K562 (cell line): ENCODE data around the gene RGS8. TPM values are rescaled to one million over a fixed set of nuclear protein-coding genes. Genes with fewer than 3 reads are reported as not detected.

ENCODE experiments used
- ATAC-seq: fragments of 200-7000 bp; cut with Tn5 transposase; 3 replicates; pipeline ENCODE4 v1.9.1; 2020; ENCODE audit warnings: moderate library complexity
- BruUV-seq: library from RNA; stranded (reverse); fragments of 400-500 nt; replicated peaks from 2 replicates; lab custom pipeline; 2021; lab: Mats Ljungman, UMichigan
- CTCF ChIA-PET: fragments of 300-600 bp; formaldehyde crosslinking; extraction: SDS; loops from one replicate; lab custom pipeline; 2021; ENCODE audit warnings: low intra/inter-chr PET ratio; lab: Yijun Ruan, JAX
- POLR2A ChIA-PET: fragments of 300-600, 350-650 bp; sonication (Branson Sonifier 250); formaldehyde crosslinking; extraction: SDS; loops from one replicate; lab custom pipeline; 2021; ENCODE audit warnings: antibody characterized with exemption, inconsistent platforms; lab: Yijun Ruan, JAX
- DNase-seq, 4 experiments: peaks; one replicate each; pipeline versions ENCODE4 v3.0.0 to v3.0.0-alpha.2; 2011 to 2018; ENCODE audit warnings: low spot score in 3 of 4, mixed read lengths in 3 of 4; ENCODE audit errors: extremely low read depth in 1 of 4
- FAIRE-seq: peaks from 2 replicates; lab custom pipeline; 2011; peaks lifted over from hg19 to GRCh38; lab: Jason Lieb, UNC
- H2AFZ ChIP-seq: 2 replicates; pipeline ENCODE4 v1.6.0; 2011; ENCODE audit warnings: low read depth, low read length, control low read depth, inconsistent platforms
- H3K27ac ChIP-seq: fragments of 200-600 bp; 3 replicates; pipeline ENCODE4 v1.8.0; 2011; ENCODE audit warnings: low read depth, mild to moderate bottlenecking, control low read depth, inconsistent platforms, low read length, moderate library complexity, mixed read lengths; ENCODE audit errors: extremely low read depth
- H3K27me3 ChIP-seq, 2 experiments: fragments of 300-600 bp in 1 of 2; 2 replicates in 1 of 2; 3 replicates in 1 of 2; pipeline versions ENCODE4 v1.6.0 to v1.8.0; 2011; ENCODE audit warnings: inconsistent platforms in 2 of 2, low read length in 2 of 2, mild to moderate bottlenecking in 1 of 2, mixed read lengths in 1 of 2, moderate library complexity in 1 of 2; ENCODE audit not compliant: control insufficient read depth in 2 of 2, insufficient read depth in 2 of 2
- H3K36me3 ChIP-seq: fragments of 300-600 bp; 3 replicates; pipeline ENCODE4 v1.8.0; 2011; ENCODE audit warnings: mild to moderate bottlenecking, low read length, inconsistent platforms; ENCODE audit not compliant: control insufficient read depth, insufficient read depth
- H3K4me1 ChIP-seq, 2 experiments: fragments of 200-600 bp in 1 of 2; replicated peaks in 1 of 2; 2 replicates in 1 of 2; 3 replicates in 1 of 2; pipeline versions ENCODE4 v1.5.1 to v1.8.0; 2011; ENCODE audit warnings: inconsistent platforms in 2 of 2, low read length in 2 of 2, mild to moderate bottlenecking in 1 of 2, mixed read lengths in 1 of 2, moderate library complexity in 1 of 2; ENCODE audit not compliant: control insufficient read depth in 2 of 2, insufficient read depth in 2 of 2
- H3K4me2 ChIP-seq: 2 replicates; pipeline ENCODE4 v1.6.1; 2011; ENCODE audit warnings: low read length, control low read depth, inconsistent platforms, mixed read lengths; ENCODE audit not compliant: insufficient read depth
- H3K4me3 ChIP-seq: fragments of 200-600 bp; sonication (generic), shearing (Covaris generic); 2 replicates; pipeline ENCODE4 v1.5.1; 2016; ENCODE audit warnings: control low read depth, inconsistent platforms
- H3K79me2 ChIP-seq: fragments of 200-600 bp; 3 replicates; pipeline ENCODE4 v1.8.0; 2011; ENCODE audit warnings: low read length, inconsistent platforms; ENCODE audit not compliant: control insufficient read depth, insufficient read depth
- H3K9ac ChIP-seq, 2 experiments: 2 replicates each; pipeline versions ENCODE4 v1.6.0 to v1.6.1; 2011; ENCODE audit warnings: low read depth in 2 of 2, low read length in 2 of 2, control low read depth in 1 of 2, inconsistent platforms in 1 of 2, mild to moderate bottlenecking in 1 of 2, mixed read lengths in 1 of 2; ENCODE audit not compliant: insufficient read depth in 1 of 2
- H3K9me1 ChIP-seq: one replicate; pipeline ENCODE4 v1.6.0; 2011; ENCODE audit warnings: inconsistent platforms, mild to moderate bottlenecking, low read length, moderate library complexity; ENCODE audit not compliant: control insufficient read depth, insufficient read depth
- H3K9me3 ChIP-seq: replicated peaks from 2 replicates; pipeline ENCODE4 v1.5.1; 2011; ENCODE audit warnings: low read depth, low read length, inconsistent platforms; ENCODE audit not compliant: control insufficient read depth, insufficient read depth
- H4K20me1 ChIP-seq: replicated peaks from 2 replicates; pipeline ENCODE4 v1.6.1; 2011; ENCODE audit warnings: low read length, inconsistent platforms, mixed read lengths; ENCODE audit not compliant: control insufficient read depth, insufficient read depth
- COPS2 ChIP-seq: fragments of 450-650 bp; conservative IDR thresholded peaks from 2 replicates; pipeline ENCODE4 v1.6.1; 2016; ENCODE audit warnings: mild to moderate bottlenecking, moderate library complexity
- FOXJ2 ChIP-seq: fragments of 200-800 bp; sonication (Bioruptor generic); IDR thresholded peaks from 2 replicates; pipeline ENCODE4 v1.6.1; 2016; ENCODE audit warnings: missing genetic modification characterization, missing compliant biosample characterization
- ILF3 ChIP-seq: fragments of 450-650 bp; IDR thresholded peaks from 2 replicates; pipeline ENCODE4 v1.6.1; 2018; ENCODE audit warnings: antibody characterized with exemption, mild to moderate bottlenecking, moderate library complexity, borderline replicate concordance
- NFIC ChIP-seq: fragments of 450-650 bp; IDR thresholded peaks from 2 replicates; pipeline ENCODE4 v1.6.1; 2017; ENCODE audit warnings: mild to moderate bottlenecking, inconsistent platforms
- RB1 ChIP-seq: fragments of 450-650 bp; IDR thresholded peaks from 2 replicates; pipeline ENCODE4 v1.6.1; 2017; ENCODE audit warnings: low read depth, mild to moderate bottlenecking
- SNIP1 ChIP-seq: fragments of 450-650 bp; IDR thresholded peaks from 2 replicates; pipeline ENCODE4 v1.7.1; 2017; ENCODE audit warnings: low read depth, mild to moderate bottlenecking
- SRF ChIP-seq, 2 experiments: fragments of 250-450, 450-650 bp in 1 of 2; sonication (Bioruptor Pico) in 1 of 2; sonication (generic) in 1 of 2; formaldehyde crosslinking; IDR thresholded peaks; 2 replicates each; pipeline versions ENCODE4 v1.5.0 to v1.5.1; 2020 to 2022; ENCODE audit warnings: mild to moderate bottlenecking in 1 of 2, missing genetic modification reagents in 1 of 2
- ZBTB8A ChIP-seq: fragments of 450-650 bp; IDR thresholded peaks from 2 replicates; pipeline ENCODE4 v1.6.1; 2018; ENCODE audit warnings: mild to moderate bottlenecking, moderate library complexity; ENCODE audit not compliant: partially characterized antibody
- ZFP36 ChIP-seq: fragments of 150-350 bp; IDR thresholded peaks from 2 replicates; pipeline ENCODE4 v1.6.1; 2018; ENCODE audit warnings: low read length, low read depth; ENCODE audit not compliant: partially characterized antibody
- ZNF133 ChIP-seq: fragments of 250-450 bp; sonication (Bioruptor Pico); IDR thresholded peaks from 2 replicates; pipeline ENCODE4 v1.4.0; 2020; ENCODE audit warnings: mild to moderate bottlenecking
- ZNF75A ChIP-seq: fragments of 450-650 bp; formaldehyde crosslinking; IDR thresholded peaks from 2 replicates; pipeline ENCODE4 v1.4.0; 2020; ENCODE audit warnings: mild to moderate bottlenecking
- in situ Hi-C: fragments of 300-500 bp; cut with MboI; formaldehyde crosslinking; loops from 4 replicates; pipeline ENCODE4 v1.15.0; 2018; ENCODE audit warnings: inconsistent platforms, mixed read lengths
- intact Hi-C: fragments of 100-400 bp; cut with micrococcal nuclease; formaldehyde crosslinking; loops from 2 replicates; pipeline ENCODE4 v1.14.2; 2022
- polyA plus RNA-seq, 8 experiments: library from polyadenylated mRNA; depleted of rRNA in 4 of 8; stranded (reverse) in 5 of 8; unstranded in 3 of 8; fragments of >200 nt; fragmentation: Nextera tagmentation in 2 of 8; fragmentation: Illumina TruSeq in 1 of 8; extraction: Ambion mirVana in 2 of 8; extraction: Trizol in 1 of 8; gene quantifications; 2 replicates each; pipeline versions ENCODE4 v1.2.1 to v1.2.3, GENCODE V29; 2011 to 2014; ENCODE audit warnings: inconsistent platforms in 1 of 8, missing spikeins in 1 of 8
- total RNA-seq, 7 experiments: library from RNA; depleted of rRNA in 6 of 7; stranded (reverse); fragments of >200 nt in 6 of 7; fragmentation: Illumina TruSeq in 2 of 7; extraction: Trizol in 2 of 7; gene quantifications; 2 replicates each; pipeline versions ENCODE4 v1.2.1 to v1.2.3, GENCODE V29; 2011 to 2021; ENCODE audit warnings: low replicate concordance in 1 of 7

Gene RGS8
- total and polyA plus RNA-seq, 9 of the 15 experiments (the other 6 are each of a cell fraction or from before 2014, with no cell fraction given), result not detected

GRCh38 chr1:182688436-182689205 is 4.2 kb upstream of the RGS8 start (continued):
- TF ChIP-seq FOXJ2 (tag), result 0 out of 2 replicates have a peak, but pooled peaks have one; percentile 21
- TF ChIP-seq, all 486 proteins: peak for 3

GRCh38 chr1:182687361-182687760 is 3.0 kb upstream of the RGS8 start:
- Histone ChIP-seq H3K27ac (no peak overlapping the region), H3K36me3 (no peaks in the 10 kb centered on the region), H3K9me1 (no peaks in the 10 kb centered on the region), H3K4me2 (no peak overlapping the region), H3K9ac (no peak overlapping the region), H3K9me3 (no peaks in the 10 kb centered on the region; the same call in 1 of the 2 replicates), H3K4me3 (no peak overlapping the region), H2AFZ (no peak overlapping the region), H3K27me3 (peaks cover 4 to 20% of the 10 kb centered on the region in 2 experiments; a peak in 4 of 5 replicates), H3K79me2 (no peaks in the 10 kb centered on the region), H3K4me1 (no peaks in the 10 kb centered on the region), H4K20me1 (no peaks in the 10 kb centered on the region; the same call in 1 of the 2 replicates)
- no peak for TF ChIP-seq COPS2
- no peak for TF ChIP-seq SRF (CRISPR knock-in tag; IDR thresholded peaks at IDR 0.05)
- TF ChIP-seq ZFP36, result no peak
- no peak for TF ChIP-seq SNIP1
- TF ChIP-seq NFIC, result no peak
- no peak for TF ChIP-seq ILF3
- TF ChIP-seq ZBTB8A, result no peak
- TF ChIP-seq ZNF133 (CRISPR knock-in tag), result no peak
- TF ChIP-seq RB1, result no peak
- no peak for TF ChIP-seq ZNF75A
- CTCF ChIA-PET, result no interaction called here
- BruUV-seq, result no TSS peak
- POLR2A ChIA-PET, result no interaction called here
- in situ Hi-C loops (no loop called here), intact Hi-C loops (no loop called here)
- FAIRE-seq (no peak), ATAC-seq (no peak), DNase-seq (no peak)
